ENCODE data around the gene KDM4B.
A peak's percentile ranks its signal among the peaks of the same experiment; 100 is the strongest.

The KDM4B gene

DNA sequence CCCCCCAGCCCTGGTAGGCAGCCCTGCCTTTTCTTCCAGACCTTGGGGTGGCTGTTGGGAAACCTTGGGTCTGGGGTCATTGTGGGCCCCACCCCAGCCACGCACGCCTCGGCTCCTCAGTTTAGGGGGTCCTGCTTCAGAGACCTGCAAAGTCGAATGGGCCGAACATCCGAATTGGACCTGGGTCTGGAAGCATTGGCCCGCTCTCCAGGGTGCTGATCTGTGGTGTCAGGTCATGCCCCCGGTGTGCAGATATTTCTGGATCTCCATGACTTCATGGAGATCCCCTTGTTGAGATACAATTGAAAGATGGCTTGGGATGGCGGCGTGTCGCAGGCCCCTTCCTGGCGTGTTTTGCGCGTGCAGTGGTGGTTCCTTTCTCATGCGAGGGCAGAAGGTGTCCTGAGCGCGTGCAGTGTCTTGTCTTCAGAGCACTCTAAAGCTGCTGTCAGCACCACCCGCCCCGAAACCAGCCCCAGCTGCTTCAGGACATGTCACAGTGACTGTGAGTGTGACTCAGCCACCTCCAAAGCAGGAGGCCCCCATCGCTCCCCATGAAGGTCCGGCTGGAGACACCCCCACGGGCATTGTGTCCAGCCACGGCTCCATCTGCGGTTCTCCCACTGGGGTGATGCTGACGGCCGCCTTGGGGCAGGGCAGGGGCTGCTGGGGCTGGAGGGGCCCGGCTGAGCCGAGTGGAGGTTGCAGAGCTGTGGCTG lies 112.7 kb downstream of the KDM4B start:
- DNase-seq (no peak), ATAC-seq (replicated peaks) (no peak)
- no peak overlapping the region for H3K27ac Mint-ChIP-seq
- H3K36me3 Mint-ChIP-seq: peaks cover 15 to 36% of the 10 kb centered on the region in 2 donors
- H3K9me3 Mint-ChIP-seq: no peaks in the 10 kb centered on the region
- no peaks in the 10 kb centered on the region for H3K4me1 Mint-ChIP-seq
- H3K4me3 Mint-ChIP-seq: no peak overlapping the region
- no peaks in the 10 kb centered on the region for H3K27me3 Mint-ChIP-seq

DNA sequence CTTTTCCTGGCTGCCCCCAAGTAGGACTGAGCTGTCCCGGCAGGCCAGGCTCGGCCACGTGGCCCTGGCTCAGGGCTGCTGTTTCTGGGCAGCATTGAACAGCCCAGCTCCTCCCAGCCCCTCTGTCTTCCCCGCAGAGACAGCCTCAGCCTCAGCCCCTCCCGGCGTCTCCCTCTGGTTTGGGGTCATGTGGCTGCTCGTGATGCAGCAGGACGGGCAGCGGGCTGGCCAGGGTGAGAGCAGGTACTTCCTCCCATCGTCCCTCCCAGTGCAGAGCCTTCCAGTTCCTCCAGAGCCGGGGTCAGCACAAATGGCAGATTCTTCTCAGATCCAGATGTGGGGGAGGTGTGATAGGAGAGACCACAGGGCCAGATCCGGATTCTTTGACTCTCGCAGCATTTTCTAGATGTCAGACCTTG lies 114.6 kb downstream of the KDM4B start:
- Mint-ChIP-seq H3K4me3 (no peak overlapping the region), H3K9me3 (no peaks in the 10 kb centered on the region), H3K4me1 (peaks cover 0 to 3% of the 10 kb centered on the region in 2 donors), H3K27ac (no peak overlapping the region), H3K27me3 (no peaks in the 10 kb centered on the region), H3K36me3 (peaks cover 21 to 40% of the 10 kb centered on the region in 2 donors)
- no peak for DNase-seq
- no peak for ATAC-seq (replicated peaks)

DNA sequence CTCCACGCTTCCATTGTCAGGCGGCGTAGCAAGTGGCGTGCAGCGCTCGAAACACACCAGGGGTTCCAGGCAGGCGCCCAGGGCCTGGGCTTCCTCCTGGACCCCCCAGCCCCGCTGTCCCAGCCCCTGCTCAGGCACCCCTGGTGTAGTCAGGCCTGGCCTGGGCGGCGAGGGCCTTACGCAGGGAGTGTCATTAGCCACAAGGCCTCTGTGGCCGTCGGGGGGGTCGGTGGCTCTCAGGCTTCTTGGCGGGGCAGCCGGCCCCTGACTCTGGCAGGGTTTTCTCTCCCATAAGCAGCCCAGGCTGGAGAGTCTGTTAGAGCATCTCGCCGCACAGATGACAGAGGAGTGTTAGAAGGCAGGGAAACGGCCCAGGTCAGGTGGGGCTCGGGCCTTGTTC lies 116.7 kb downstream of the KDM4B start:
- no peak for DNase-seq
- Mint-ChIP-seq H3K27me3 (no peaks in the 10 kb centered on the region), H3K9me3 (no peaks in the 10 kb centered on the region), H3K4me3 (no peak overlapping the region), H3K27ac (no peak overlapping the region), H3K36me3 (peaks cover 20 to 42% of the 10 kb centered on the region in 2 donors), H3K4me1 (peaks cover 0 to 3% of the 10 kb centered on the region in 2 donors)
- ATAC-seq (replicated peaks): no peak

DNA sequence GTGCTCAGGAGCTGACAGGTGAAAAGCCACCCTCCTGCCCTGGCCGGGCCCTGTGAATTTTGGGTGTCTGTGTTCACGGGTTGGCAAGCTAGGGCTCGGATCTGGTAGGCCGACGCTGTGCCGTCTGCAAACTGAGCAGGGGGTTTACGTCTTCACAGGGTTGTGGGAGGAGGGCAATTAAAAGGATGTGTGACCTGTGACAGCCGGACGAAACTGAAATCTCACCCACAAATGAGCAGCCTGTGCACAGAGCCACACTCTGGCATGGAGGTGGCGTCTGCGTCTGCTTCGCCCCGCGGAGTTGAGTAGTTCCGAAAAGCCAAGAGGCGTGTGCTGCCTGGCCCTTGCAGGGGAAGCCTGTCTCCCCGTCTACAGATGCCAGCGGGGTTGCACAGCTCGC lies 117.3 kb downstream of the KDM4B start:
- no peak for DNase-seq
- no peak overlapping the region for H3K27ac Mint-ChIP-seq

DNA sequence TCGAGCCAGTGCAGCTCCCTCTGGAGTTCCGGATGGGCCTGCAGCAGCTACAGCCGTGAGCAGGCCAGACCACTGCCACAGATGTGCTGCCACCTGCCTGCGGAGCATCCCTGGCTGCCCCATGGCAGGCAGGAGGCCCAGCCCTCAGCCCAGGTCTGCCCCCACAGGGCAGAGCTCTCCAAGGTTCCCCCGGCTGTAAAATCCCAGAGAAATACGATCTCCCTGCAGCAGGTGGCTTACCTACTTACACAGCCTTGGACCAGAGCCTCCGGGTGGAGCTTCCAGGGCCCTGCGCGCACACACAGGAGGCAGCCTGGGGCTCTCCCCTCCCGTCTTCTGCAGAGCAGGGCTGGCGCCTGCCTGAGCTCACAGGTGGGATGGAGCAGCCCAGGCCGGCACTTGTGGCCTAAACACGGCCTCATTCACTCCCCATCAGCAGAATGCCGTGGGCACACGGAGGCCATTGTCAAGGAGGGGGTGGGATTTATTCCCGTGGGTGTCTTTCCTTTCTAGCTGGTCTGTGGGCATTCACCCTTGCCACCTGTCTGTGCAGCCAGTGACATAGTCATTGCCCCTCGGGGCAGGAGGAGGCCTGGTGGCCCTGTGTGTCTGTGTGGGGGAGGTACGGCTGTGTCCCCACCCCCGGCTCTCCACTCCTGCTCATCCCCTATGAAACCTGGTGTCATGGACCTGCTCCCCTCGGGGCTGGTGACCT lies 118.0 kb downstream of the KDM4B start:
- H3K27me3 Mint-ChIP-seq: no peaks in the 10 kb centered on the region
- no peak overlapping the region for H3K4me3 Mint-ChIP-seq
- DNase-seq (no peak), ATAC-seq (replicated peaks) (no peak)
- peaks cover 13 to 37% of the 10 kb centered on the region in 2 donors for H3K36me3 Mint-ChIP-seq
- peaks cover 0 to 3% of the 10 kb centered on the region in 2 donors for H3K4me1 Mint-ChIP-seq
- H3K27ac Mint-ChIP-seq: no peak overlapping the region
- no peaks in the 10 kb centered on the region for H3K9me3 Mint-ChIP-seq

More for the DNA sequence above, 117.3 kb downstream of the KDM4B start:
- Mint-ChIP-seq H3K36me3 (peaks cover 13 to 39% of the 10 kb centered on the region in 2 donors), H3K27me3 (no peaks in the 10 kb centered on the region), H3K4me1 (peaks cover 0 to 3% of the 10 kb centered on the region in 2 donors), H3K9me3 (no peaks in the 10 kb centered on the region), H3K4me3 (no peak overlapping the region)
- no peak for ATAC-seq (replicated peaks)

DNA sequence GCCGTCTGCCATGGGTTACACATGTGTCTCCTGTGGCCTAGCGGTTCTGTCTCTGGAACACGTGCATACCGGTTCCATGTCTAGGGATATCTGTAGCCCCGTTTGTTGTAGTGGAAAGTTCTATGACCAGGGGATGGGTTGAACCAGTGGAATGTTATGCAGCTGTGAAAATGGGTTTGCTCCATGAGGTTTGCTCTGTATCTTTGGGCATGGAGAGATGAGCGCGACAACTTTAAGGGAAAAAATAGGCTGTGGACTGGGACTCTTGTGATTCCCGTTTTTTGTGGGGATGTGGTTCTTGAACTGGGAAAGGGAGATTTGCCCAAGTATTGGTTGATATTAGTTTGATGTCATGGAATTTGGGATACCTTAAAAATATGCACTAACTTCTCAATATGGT lies 120.4 kb downstream of the KDM4B start:
- H3K4me1 Mint-ChIP-seq: peaks cover 0 to 6% of the 10 kb centered on the region in 2 donors
- ATAC-seq (replicated peaks) (no peak), DNase-seq (no peak)
- H3K36me3 Mint-ChIP-seq: peaks cover 16 to 30% of the 10 kb centered on the region in 2 donors
- H3K9me3 Mint-ChIP-seq: no peaks in the 10 kb centered on the region
- no peaks in the 10 kb centered on the region for H3K27me3 Mint-ChIP-seq
- peak overlapping the region; percentile 25 for H3K27ac Mint-ChIP-seq
- no peak overlapping the region for H3K4me3 Mint-ChIP-seq

DNA sequence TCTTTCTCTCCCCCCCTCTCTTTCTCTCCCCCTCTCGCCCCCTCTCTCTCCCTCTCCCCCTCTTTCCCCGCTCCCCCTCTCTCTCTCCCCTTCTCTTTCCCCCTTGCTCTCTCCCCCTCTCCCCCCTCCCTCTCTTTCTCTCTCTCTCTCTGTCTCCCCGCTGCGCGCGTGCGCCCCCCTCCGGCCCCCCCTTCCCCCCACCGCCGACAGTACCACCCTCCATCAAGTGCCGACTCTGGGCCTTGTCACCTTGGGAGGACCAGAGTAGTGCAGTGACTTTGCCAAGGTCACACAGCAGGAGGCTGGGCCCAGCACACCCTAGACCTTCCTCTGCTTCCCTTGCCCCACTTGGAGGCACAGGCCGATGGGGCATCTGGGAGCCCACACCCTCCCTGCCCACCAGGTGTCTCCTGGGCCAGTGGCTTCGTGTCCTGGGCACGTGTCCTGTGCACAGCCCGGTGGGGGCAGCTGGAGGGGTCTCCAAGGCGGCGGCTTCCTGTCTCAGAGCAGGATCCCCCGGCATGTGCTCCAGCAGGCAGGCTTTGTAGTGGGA lies 121.6 kb downstream of the KDM4B start:
- DNase-seq: no peak
- Mint-ChIP-seq H3K27ac (no peak overlapping the region), H3K9me3 (no peaks in the 10 kb centered on the region), H3K27me3 (no peaks in the 10 kb centered on the region), H3K4me1 (peaks cover 0 to 7% of the 10 kb centered on the region in 2 donors), H3K36me3 (peaks cover 19 to 27% of the 10 kb centered on the region in 2 donors), H3K4me3 (no peak overlapping the region)
- ATAC-seq (replicated peaks): no peak

DNA sequence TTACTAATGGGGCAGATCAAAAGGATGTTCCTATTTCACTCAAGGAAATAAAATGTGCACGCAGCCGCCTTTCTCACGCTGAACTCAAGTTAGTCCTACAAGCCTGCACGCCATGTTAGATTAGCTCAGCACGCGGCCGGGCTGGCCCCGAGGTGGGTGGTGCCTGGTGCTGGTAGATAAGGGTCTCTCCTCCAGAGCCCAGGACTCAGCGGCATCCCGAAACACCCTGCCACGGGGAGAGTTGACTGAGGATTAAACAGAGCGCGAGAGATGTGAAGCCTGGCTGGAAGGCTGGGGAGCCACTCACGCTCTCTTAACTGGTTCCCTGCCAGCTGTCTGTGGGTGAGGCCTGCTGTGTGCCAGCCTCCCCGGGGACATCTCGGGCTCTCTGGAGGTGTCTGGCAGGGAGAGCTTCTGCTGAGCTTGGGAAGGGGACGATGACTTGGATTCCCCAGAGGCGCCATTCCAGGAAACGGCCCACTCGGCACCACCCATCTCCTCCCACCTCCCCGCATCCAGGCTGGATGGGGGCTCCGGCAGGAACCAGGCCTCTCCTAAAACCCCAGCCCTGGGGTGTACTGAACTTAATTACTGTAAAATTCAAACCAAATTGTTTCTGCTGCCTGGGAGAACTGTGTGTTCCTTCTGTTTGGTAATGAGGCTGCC lies 122.2 kb downstream of the KDM4B start:
- H3K27ac Mint-ChIP-seq: no peak overlapping the region
- peaks cover 0 to 2% of the 10 kb centered on the region in 2 donors for H3K9me3 Mint-ChIP-seq
- H3K4me3 Mint-ChIP-seq: no peak overlapping the region
- peaks cover 0 to 7% of the 10 kb centered on the region in 2 donors for H3K4me1 Mint-ChIP-seq
- no peak for ATAC-seq (replicated peaks)
- H3K36me3 Mint-ChIP-seq: peaks cover 22 to 31% of the 10 kb centered on the region in 2 donors
- no peaks in the 10 kb centered on the region for H3K27me3 Mint-ChIP-seq
- DNase-seq: no peak

DNA sequence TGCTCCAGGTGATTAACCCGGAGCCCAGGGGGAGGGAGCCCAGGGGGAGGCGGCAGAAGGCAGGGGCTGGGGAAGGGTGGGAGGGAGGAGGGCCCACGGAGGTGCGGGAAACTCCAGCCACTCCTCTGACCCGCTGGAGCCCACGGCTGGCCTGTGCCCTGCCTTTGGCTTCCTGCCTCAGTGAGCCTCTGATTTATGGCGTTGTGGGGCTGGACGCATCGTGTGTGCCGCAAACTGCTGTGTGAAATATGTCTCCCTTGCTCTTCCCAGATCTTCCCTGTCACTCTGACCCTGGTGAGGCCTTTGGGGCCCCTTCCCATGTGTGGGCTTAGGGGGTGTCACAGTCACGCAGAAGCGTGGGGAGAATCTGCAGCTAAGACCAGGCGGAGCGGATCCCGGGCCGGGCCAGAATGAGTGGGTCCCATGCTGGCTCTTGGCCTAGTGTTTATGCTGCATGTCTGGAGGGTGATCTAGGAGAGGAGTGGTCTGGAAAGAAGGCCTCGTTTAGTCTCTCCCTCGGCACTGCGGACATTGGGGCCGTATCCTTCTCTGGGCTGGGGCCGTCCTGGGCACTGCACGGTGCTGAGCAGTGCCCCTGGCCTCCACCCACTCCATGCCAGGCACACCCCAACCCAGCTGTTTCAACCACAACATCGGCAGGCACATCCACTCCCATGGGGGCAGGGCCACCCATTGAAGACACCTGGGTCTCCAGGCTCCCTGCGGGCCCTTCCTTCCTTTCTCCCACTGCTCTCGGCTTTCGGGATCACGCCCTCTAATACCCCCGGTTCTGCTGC lies 123.0 kb downstream of the KDM4B start:
- Mint-ChIP-seq H3K9me3 (peaks cover 0 to 2% of the 10 kb centered on the region in 2 donors), H3K27ac (no peak overlapping the region), H3K4me3 (no peak overlapping the region), H3K36me3 (peaks cover 23 to 34% of the 10 kb centered on the region in 2 donors), H3K4me1 (peaks cover 0 to 7% of the 10 kb centered on the region in 2 donors), H3K27me3 (no peaks in the 10 kb centered on the region)
- DNase-seq (no peak), ATAC-seq (replicated peaks) (no peak)

DNA sequence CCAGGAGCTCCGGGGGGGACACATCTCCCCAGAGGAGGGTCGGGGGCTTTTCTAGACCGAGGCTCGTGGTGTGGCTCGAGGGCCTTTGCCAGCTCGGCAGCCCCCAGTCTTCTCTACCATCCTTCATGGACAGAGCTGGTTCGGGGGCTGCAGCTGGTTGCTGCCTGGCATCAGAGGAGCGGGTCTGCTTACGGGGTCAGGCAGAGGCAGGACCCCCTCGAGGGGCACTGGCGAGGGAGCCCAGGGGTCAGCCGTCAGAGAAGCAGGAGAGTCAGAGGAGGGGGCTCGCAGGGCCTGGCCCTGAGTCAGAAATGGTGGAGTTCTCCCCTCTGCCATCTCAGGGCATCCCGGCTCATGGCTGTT lies 123.5 kb downstream of the KDM4B start:
- peaks cover 0 to 2% of the 10 kb centered on the region in 2 donors for H3K9me3 Mint-ChIP-seq
- no peaks in the 10 kb centered on the region for H3K27me3 Mint-ChIP-seq
- ATAC-seq (replicated peaks) (no peak), DNase-seq (no peak)
- peaks cover 23 to 35% of the 10 kb centered on the region in 2 donors for H3K36me3 Mint-ChIP-seq
- peaks cover 0 to 5% of the 10 kb centered on the region in 2 donors for H3K4me1 Mint-ChIP-seq
- no peak overlapping the region for H3K27ac Mint-ChIP-seq
- no peak overlapping the region for H3K4me3 Mint-ChIP-seq

DNA sequence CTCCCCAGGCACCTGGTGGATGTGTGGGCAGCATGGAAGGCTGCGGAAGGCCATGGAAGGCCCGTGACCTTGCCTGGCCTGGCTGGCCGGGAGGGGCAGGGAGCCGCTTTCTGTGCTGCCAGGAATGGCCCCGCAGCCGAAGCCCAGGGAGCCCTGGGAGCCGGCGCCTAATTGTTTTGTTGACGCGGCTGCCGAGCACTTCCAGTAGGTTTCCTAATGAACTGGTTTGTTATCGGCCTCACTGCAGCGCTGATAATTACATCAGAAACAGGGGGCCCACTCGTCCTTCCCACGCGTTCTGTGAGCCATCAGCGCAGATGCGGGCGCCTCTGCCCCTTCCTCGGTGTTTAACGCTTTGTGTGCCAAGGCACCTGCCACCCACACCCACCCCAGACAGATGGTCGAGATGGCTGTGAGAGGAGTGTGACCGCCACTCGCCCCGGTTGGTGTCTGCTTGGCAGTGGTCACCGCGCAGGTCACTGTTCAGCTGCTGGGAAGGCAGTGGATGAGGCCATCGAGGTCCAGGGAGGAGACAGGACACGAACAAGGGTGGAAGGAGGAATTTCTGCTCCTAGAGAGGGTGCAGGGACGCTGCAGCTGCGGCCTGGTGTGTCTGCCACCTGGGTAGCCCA lies 124.5 kb downstream of the KDM4B start:
- Mint-ChIP-seq H3K27ac (no peak overlapping the region), H3K4me1 (peaks cover 0 to 5% of the 10 kb centered on the region in 2 donors), H3K9me3 (peaks cover 0 to 2% of the 10 kb centered on the region in 2 donors), H3K4me3 (no peak overlapping the region), H3K27me3 (no peaks in the 10 kb centered on the region), H3K36me3 (peaks cover 31 to 42% of the 10 kb centered on the region in 2 donors)
- no peak for DNase-seq
- no peak for ATAC-seq (replicated peaks)

DNA sequence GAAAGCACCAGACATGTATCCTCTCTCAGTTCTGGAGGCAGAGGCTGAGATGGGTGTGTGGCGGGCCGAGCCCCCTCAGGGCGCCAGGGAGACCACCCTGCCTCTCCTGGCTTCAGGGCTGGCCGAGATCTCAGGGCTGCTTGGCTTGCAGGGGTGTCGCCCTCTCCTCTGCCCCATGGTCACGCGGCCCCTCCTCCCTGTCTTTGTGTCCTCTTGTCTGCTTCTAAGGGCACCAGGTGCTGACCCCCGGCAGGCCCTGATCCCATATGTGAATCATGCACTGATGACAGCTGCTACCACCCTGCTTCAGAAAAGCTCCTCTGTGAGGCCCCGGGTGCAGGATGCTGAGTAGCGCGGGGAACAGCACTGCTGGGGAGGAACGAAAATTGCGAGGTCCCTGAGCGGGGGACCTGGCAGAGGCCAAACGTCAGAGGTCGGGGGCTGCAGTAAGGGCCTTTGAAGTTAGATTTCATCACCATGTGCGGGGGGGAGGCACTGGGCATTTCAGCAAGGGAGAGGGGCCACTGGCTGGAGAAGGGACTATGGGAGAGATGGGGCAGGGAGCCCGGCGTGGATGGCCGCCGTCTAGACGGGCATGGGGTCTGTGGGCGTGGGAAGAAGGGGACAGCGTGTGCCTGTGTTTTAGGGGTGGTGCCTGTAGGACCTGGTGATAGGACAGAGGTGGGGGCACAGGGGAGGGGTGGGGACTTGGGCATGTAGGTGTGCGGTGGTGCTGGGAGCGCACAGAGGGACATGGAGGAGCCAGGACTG lies 125.2 kb downstream of the KDM4B start:
- DNase-seq: no peak
- Mint-ChIP-seq H3K4me3 (no peak overlapping the region), H3K9me3 (peaks cover 0 to 7% of the 10 kb centered on the region in 2 donors), H3K4me1 (peaks cover 0 to 5% of the 10 kb centered on the region in 2 donors), H3K27ac (peak overlapping the region; percentile 42), H3K36me3 (peaks cover 34 to 43% of the 10 kb centered on the region in 2 donors), H3K27me3 (no peaks in the 10 kb centered on the region)
- no peak for ATAC-seq (replicated peaks)

Measured in stimulated activated naive B cell treated with anti-CD40 and anti-IgM and Interleukin-4, amounts not matched to agents 10 μg/mL and 1 μg/mL and 100 μg/mL, for 72 hours (primary cell).